Heart left ventricle (tissue), 13 donors: ENCODE results near the gene IGF1R.

Experiments used
- POLR2A ChIP-seq, 2 donors: fragments of 450-650 bp; IDR thresholded peaks; one replicate each; pipeline ENCODE4 v1.6.1; 2017; ENCODE audit warnings: antibody characterized with exemption in 2 of 2, mild to moderate bottlenecking in 2 of 2, moderate library complexity in 2 of 2
- TF ChIP-seq, protein P1 (sequence below), 12 donors: fragments of 200-600 bp; sonication (generic) in 4 of 12; IDR thresholded peaks; one replicate each; pipeline versions ENCODE4 v1.5.0 to v1.8.0; 2018 to 2022; ENCODE audit warnings: antibody characterized with exemption in 12 of 12, mild to moderate bottlenecking in 5 of 12
- donor health status: ischemic (EF 13 %, LVEDD 7.1; RV severe dilation, severe dysfunction).
- donor health status: DM: no; HTN: yes; CAD: no.
- donor health status: DM: no; HTN: no; CAD: no.
- donor health status: ischemic (EF 25% LVEDD 6.9; RV normal size, moderate dysfunction).
- donor health status: ischemic (EF 25% LVEDD 5.7; RV mildly dilated, moderate dysfunction).
- donor health status: ischemic (EF 35%, LVEDD 5.7; RV mildly dilated, moderate dysfunction).
- donor health status: nonischemic (EF 11% LVEDD 7.7; RV severe dilation, severe dysfunction).
- donor health status: DM: yes; HTN: yes; CAD: no.
- donor health status: PGD.
- donor health status: ischemic (EF 29% LVEDD 5.4; RV normal size, mild dysfunction).
- donor health status: nonischemic (EF 23%, LVEDD 6.1; RV moderate dilation, normal function).

DNA sequence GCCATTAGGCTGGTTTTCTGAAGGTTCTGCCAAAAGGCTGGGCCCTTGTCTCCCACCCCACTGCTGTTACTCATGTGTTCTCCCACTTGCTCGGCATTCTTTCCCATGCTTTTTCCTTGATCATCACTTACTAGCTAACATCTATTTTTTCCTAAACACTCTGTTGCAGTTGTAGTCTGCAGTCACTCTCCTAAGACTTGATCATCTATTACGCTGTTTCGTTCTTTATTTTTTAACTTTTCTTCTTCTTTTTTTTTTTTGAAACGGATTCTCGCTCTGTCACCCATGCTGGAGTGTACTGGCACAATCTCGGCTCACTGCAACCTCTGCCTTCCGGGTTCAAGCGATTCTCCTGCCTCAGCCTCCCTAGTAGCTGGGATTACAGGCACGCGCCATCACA, 176.3 kb downstream of the IGF1R start:
- TF ChIP-seq, protein P1, sequence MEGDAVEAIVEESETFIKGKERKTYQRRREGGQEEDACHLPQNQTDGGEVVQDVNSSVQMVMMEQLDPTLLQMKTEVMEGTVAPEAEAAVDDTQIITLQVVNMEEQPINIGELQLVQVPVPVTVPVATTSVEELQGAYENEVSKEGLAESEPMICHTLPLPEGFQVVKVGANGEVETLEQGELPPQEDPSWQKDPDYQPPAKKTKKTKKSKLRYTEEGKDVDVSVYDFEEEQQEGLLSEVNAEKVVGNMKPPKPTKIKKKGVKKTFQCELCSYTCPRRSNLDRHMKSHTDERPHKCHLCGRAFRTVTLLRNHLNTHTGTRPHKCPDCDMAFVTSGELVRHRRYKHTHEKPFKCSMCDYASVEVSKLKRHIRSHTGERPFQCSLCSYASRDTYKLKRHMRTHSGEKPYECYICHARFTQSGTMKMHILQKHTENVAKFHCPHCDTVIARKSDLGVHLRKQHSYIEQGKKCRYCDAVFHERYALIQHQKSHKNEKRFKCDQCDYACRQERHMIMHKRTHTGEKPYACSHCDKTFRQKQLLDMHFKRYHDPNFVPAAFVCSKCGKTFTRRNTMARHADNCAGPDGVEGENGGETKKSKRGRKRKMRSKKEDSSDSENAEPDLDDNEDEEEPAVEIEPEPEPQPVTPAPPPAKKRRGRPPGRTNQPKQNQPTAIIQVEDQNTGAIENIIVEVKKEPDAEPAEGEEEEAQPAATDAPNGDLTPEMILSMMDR (IDR thresholded peaks at IDR 0.05): no peak
- no peak for TF ChIP-seq POLR2A (IDR thresholded peaks at IDR 0.05)
